Measurements from ENCODE around the gene MARCHF10. TPM values are rescaled to one million over a fixed set of nuclear protein-coding genes. Genes with fewer than 3 reads are reported as not detected.

Gene MARCHF10
- total RNA-seq, 1 donor: under 0.01 TPM

- no peak for DNase-seq (ENCODE audit: low read depth)
- no peak for TF ChIP-seq CTCF (IDR thresholded peaks at IDR 0.05; ENCODE audit: insufficient read depth, low read depth, low read length)
- no peak overlapping the region for H3K4me3 ChIP-seq (ENCODE audit: low read depth, low read length)
Observed at GRCh38 chr17:62670202-62670821, 137.8 kb downstream of the MARCHF10 start.

- no peak for DNase-seq (ENCODE audit: low read depth)
- no peak for TF ChIP-seq CTCF (IDR thresholded peaks at IDR 0.05; ENCODE audit: insufficient read depth, low read depth, low read length)
- H3K4me3 ChIP-seq (ENCODE audit: low read depth, low read length): no peak overlapping the region
Observed at GRCh38 chr17:62668091-62668804, 139.9 kb downstream of the MARCHF10 start.

- TF ChIP-seq CTCF (IDR thresholded peaks at IDR 0.05; ENCODE audit: insufficient read depth, low read depth, low read length): no peak
- no peak for DNase-seq (ENCODE audit: low read depth)
- H3K4me3 ChIP-seq (ENCODE audit: low read depth, low read length): no peak overlapping the region
Observed at GRCh38 chr17:62666801-62667591, 141.1 kb downstream of the MARCHF10 start.

GRCh38 chr17:62666061-62666800, 141.9 kb downstream of the MARCHF10 start:
- H3K4me3 ChIP-seq (ENCODE audit: low read depth, low read length): no peak overlapping the region
- no peak for DNase-seq (ENCODE audit: low read depth)
- no peak for TF ChIP-seq CTCF (IDR thresholded peaks at IDR 0.05; ENCODE audit: insufficient read depth, low read depth, low read length)

GRCh38 chr17:62665599-62665998, 142.5 kb downstream of the MARCHF10 start:
- no peak for DNase-seq (ENCODE audit: low read depth)
- no peak overlapping the region for H3K4me3 ChIP-seq (ENCODE audit: low read depth, low read length)
- TF ChIP-seq CTCF (IDR thresholded peaks at IDR 0.05; ENCODE audit: insufficient read depth, low read depth, low read length): no peak

GRCh38 chr17:62664336-62665120, 143.6 kb downstream of the MARCHF10 start:
- no peak for DNase-seq (ENCODE audit: low read depth)
- TF ChIP-seq CTCF (IDR thresholded peaks at IDR 0.05; ENCODE audit: insufficient read depth, low read depth, low read length): no peak
- no peak overlapping the region for H3K4me3 ChIP-seq (ENCODE audit: low read depth, low read length)

Data from fibroblast of villous mesenchyme (primary cell).